Stimulated activated CD8-positive, alpha-beta memory T cell treated with anti-CD3 and anti-CD28 coated beads, Interleukin-4, amount 100 ng/mL, for 4 hours (primary cell): ENCODE data around the gene SORCS2.

ENCODE experiments used
- DNase-seq, 2 donors: peaks; one replicate each; pipeline ENCODE4 v3.0.0-alpha.2; 2020; ENCODE audit warnings: low read depth in 2 of 2, low spot score in 1 of 2

Gene SORCS2

GRCh38 chr4:7653510-7654369, 461.4 kb downstream of the SORCS2 start:
- no peak for DNase-seq

DNA sequence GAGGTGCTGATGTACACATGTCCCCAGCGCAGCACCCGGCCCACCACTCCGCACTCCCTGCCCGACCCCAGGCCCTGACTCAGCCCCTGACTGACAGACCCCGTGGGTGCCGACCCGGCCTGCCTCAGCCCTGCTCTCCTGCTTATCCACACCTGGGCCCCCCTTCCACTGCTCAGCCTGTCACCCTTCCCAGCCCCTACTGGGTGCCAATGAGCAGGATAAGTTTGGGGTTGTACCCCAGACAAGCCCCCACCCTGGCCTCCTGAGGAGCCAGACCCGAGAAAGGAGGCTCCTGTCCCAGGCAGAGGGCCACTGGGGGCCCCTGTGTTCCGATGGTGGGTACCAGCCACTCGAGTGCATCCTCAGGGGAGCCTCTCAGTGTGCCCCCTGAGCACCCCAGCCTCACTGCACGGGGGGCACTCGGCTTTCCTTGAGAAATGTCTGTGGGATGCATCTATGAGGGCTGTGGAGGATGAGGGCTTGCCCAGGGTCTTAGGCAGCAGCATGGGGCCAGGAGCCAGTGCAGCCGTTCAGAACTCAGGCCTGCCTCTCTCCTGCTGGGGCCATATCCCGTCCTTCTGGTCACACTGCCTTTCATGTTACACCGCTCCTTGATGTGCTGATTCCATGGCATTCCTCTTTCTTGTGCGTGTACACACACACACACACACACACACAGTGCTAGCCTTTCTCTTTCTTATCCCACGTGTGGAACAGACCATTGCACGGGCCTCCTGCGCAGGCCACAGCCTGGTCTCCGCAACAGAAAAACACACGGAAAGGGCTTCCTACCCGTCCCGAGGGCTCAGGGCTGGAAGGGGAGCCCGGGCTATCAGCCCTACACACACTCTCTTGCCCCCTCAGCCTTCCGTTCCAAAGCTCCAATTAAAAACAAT, 462.5 kb downstream of the SORCS2 start:
- DNase-seq: no peak

DNA sequence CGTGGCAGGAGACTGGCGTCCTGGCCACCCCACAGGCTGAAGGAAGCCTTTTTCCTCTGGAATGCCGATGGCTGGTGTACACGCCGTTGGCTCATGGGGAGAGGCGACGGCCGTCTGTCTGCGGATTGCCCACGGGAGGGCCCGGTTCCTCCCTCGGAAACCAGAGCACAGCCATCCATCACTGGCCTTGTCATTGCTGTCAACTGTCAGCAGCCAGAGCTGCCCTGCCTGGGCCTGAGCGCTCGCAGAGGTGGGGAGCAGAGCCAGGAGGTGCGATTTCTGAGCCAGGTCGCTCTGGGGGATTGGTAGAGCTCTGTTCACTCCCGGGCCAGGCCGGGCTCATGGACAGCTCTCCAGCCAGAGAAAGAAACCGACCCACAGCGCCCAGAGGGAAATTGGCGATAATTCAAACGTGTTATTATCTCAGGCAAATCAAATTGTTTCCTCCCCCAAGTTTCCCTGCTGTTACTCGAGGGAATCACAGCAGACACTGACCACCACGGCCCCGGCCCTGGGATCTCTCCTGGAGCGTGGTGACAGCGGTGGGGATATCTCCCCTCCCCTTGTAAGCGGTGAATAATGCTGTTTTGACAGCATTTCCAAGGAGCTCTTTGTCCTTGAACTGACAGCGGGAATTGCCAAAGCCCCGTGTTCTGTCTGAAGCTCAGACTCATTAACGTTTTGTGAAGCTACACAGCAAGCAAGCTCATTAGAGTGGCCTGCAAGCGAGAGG, 463.3 kb downstream of the SORCS2 start:
- DNase-seq: no peak

DNA sequence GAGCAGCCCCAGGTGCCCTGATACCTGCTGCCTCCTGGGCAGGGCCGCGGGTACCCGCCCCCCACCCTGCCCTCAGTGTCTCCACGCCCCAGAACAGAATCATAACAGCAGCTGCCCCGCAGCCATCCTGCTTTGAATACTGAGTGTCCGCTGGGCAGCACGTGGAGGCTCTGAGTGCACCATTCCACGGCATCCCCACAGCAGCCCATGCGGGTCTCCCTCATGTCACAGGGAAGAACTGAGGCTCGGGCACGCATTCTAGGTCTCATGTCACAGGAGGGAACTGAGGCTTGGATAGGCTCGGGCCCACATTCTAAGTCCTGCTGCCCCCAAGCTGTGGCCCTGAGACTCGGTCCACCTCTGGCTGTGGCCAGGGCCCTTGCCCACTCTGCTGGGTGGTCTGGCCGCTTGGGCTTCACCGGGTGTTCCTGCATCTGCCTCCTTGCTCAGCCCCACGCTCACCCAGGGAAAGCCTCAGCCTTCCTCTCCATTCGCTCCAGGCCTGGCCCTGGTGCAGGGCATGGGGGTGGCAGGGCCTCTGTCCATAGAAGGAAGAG, 464.0 kb downstream of the SORCS2 start:
- DNase-seq: no peak

DNA sequence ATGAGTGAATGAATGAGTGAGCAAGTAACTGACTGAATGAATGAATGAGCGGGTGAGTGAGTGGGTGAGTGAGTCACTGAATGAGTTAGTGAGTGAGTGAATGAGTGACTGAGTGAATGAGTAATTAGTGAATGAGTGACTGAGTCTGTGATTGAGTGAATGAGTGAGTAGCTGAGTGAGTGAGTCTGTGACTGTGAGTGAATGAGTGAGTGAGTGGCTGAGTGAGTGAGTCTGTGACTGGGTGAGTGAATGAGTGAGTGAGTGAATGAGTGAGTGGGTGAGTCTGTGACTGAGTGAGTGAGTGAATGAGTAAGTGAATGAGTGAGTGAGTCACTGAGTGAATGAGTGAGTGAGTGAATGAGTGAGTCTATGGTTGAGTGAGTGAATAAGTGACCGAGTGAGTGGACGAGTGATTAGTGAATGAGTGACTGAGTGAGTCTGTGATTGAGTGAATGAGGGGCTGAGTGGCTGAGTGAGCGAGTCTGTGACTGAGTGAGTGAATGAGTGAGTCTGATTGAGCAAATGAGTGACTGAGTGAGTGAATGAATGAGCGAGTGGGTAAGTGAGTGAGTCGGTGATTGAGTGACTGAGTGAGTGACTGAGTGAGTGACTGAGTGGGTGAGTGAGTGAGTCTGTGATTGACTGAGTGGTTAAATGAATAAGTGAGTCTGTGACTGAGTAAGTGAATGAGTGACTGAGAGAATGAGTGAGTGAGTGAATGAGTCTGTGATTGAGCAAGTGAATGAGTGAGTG, 465.4 kb downstream of the SORCS2 start:
- no peak for DNase-seq

- DNase-seq: no peak
Measured at GRCh38 chr4:7658341-7659204, 466.2 kb downstream of the SORCS2 start.

DNA sequence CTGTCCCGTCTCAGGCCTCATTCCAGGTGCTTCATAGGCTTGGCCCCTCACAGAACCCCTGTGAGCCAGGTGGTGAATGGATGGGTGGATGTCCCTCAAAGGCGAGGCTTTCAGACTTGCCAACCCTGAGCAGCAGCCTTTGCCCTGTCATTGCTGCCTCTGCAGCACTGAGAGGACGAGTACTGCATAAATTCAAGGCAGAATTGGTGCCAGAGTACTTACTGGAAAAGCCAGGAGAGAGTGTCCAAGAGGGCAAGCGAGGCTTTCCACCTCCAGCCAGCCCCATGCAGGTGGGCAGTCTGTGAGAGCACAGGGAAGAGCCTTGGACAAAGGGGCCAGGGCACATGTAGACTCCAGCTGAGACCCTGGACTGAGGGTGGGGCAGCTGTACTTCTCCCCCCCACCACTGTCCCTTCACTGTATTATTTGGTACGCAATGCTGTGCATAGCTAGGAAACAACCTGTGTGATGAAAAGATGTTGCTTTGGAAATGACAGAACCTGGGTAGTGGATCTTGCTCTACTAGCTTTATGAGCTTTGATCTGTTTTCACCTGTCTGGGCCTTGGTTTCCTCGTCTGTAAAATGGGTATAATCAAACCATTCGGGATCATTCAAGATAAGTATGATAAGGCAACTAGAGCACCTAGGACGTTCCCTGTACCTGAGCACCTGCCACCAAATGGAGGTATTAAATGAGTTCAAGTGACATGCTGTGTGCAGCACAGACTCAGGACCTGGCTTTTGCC, 467.3 kb downstream of the SORCS2 start:
- no peak for DNase-seq

DNA sequence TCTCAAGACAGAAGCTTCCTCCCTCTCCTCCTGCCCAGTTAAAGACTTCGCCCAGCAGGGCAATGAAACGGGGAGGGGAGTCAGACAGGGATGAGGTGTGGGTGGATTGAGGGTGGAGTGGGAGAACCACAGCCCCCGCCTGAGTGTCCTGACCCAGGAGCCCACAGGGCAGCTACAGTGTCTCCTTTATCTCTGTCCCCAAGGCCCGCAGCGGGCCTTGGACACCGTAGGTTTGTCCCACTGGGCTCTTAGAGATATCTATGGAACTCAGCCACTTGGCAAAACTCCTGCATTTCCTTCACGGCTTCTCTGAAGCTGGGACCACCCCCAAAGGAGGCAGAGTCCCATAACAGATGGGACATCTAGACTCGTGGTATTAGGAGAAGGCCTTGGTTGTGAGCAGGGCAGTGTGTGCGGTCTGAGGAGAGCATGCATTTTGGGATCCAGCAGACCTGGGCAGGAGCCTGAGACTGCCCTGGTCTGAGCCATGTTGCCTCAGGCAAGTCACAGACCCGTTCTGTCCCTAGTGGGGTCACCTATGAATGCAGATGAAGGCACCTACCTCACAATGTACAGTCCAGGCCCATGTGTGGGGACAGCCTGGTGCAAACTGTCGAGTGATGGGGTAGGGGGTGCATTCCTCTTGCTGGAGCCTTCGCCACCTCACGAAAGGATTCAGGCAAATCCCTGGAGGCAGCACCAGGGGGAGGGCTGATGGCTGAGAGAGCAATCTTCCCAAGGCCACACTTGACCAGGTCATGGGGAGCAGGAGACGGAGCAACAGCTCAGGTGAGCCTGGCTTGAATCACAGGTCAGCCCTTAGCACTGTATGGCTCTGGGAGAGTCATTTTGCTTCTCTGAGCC, 468.1 kb downstream of the SORCS2 start:
- no peak for DNase-seq

- no peak for DNase-seq
Measured at GRCh38 chr4:7661066-7661748, 468.9 kb downstream of the SORCS2 start.

DNA sequence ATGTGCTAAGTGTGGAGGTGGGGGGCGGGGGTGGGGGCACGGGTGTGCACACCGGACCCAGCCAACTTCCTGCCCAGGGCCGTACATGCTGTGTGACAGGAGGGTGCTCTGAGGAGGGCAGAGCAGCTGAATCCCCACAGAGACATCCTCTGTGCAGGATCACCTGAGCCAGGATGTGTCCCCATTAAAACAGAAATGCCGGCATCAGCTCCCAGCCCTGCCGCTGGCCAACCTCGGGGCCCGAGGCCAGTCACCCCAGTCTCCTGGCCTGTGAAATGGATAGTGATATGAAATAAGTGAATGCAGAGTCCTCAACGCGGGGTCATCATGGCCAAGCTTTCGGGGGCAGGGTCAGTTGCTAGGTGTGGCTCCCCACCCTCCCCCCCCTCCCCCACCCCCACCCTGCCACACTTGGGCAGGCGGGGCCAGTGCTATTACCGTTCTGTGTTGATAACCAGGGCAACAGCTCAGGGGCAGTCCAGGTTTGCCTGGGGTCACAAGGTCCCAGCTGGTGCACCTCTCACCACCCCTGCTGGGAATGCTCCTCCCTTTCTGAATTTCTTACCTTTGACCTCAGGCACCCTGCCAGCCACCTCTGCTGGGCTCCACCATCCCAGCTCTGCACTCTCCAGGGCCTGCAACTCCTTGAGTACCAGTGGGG, 469.6 kb downstream of the SORCS2 start:
- DNase-seq: no peak

- no peak for DNase-seq
Measured at GRCh38 chr4:7662507-7662846, 470.1 kb downstream of the SORCS2 start.

GRCh38 chr4:7663075-7663541, 470.8 kb downstream of the SORCS2 start:
- DNase-seq: no peak

GRCh38 chr4:7664106-7664505, 471.8 kb downstream of the SORCS2 start:
- no peak for DNase-seq

GRCh38 chr4:7665321-7665720, 473.0 kb downstream of the SORCS2 start:
- DNase-seq: no peak

GRCh38 chr4:7666011-7666410, 473.7 kb downstream of the SORCS2 start:
- no peak for DNase-seq

GRCh38 chr4:7666744-7667143, 474.4 kb downstream of the SORCS2 start:
- no peak for DNase-seq

DNA sequence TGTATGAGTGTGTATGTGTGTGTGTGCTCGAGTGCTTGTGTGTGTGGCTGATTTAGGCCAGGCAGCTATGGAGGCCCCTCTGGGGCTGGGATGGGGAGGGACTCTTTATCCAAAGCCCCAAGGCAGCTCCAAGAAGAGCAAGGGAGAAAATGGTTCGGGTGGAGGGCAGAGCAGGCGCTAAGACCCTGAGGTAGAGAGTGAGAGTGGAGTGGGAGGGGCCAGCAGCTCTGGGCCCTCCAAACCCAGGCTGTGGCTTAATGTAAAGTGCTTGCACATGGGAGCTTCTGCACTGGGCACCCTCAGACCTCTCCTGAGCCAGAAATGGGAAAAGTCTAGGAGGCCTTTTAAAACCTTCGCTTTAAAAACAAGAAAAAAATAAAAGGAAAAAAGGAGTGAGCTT, 475.9 kb downstream of the SORCS2 start:
- no peak for DNase-seq
